Measurements from ENCODE around the gene TEX29.

TEX29 gene

GRCh38 chr13:111367340-111367739 lies 46.9 kb downstream of the TEX29 start:
- no peak for DNase-seq (ENCODE audit: low spot score)

GRCh38 chr13:111368091-111368490 lies 47.6 kb downstream of the TEX29 start:
- DNase-seq (ENCODE audit: low spot score), result no peak

- no peak for DNase-seq (ENCODE audit: low spot score)
Measured at GRCh38 chr13:111370147-111370546, 49.7 kb downstream of the TEX29 start.

- no peak for DNase-seq (ENCODE audit: low spot score)
Measured at GRCh38 chr13:111370570-111371535, 50.4 kb downstream of the TEX29 start.

GRCh38 chr13:111371720-111372119 lies 51.3 kb downstream of the TEX29 start:
- DNase-seq (ENCODE audit: low spot score), result no peak

- DNase-seq (ENCODE audit: low spot score), result no peak
Measured at GRCh38 chr13:111372651-111373425, 52.4 kb downstream of the TEX29 start.

- DNase-seq (ENCODE audit: low spot score), result no peak
Measured at GRCh38 chr13:111373486-111373885, 53.0 kb downstream of the TEX29 start.

GRCh38 chr13:111380431-111380830 lies 60.0 kb downstream of the TEX29 start:
- DNase-seq (ENCODE audit: low spot score), result no peak

GRCh38 chr13:111382411-111382810 lies 62.0 kb downstream of the TEX29 start:
- no peak for DNase-seq (ENCODE audit: low spot score)

- no peak for DNase-seq (ENCODE audit: low spot score)
Measured at GRCh38 chr13:111382877-111383276, 62.4 kb downstream of the TEX29 start.

GRCh38 chr13:111383591-111384440 lies 63.4 kb downstream of the TEX29 start:
- no peak for DNase-seq (ENCODE audit: low spot score)

GRCh38 chr13:111384441-111385182 lies 64.2 kb downstream of the TEX29 start:
- DNase-seq (ENCODE audit: low spot score), result no peak

GRCh38 chr13:111385183-111385857 lies 64.9 kb downstream of the TEX29 start:
- no peak for DNase-seq (ENCODE audit: low spot score)

- DNase-seq (ENCODE audit: low spot score), result no peak
Measured at GRCh38 chr13:111387026-111387871, 66.8 kb downstream of the TEX29 start.

GRCh38 chr13:111387945-111388600 lies 67.6 kb downstream of the TEX29 start:
- no peak for DNase-seq (ENCODE audit: low spot score)

- DNase-seq (ENCODE audit: low spot score), result no peak
Measured at GRCh38 chr13:111388851-111389500, 68.5 kb downstream of the TEX29 start.

- no peak for DNase-seq (ENCODE audit: low spot score)
Measured at GRCh38 chr13:111389621-111390521, 69.4 kb downstream of the TEX29 start.
